AG09309 (cell line): ENCODE results near the gene JARID2.

Experiments
- DNase-seq: peaks from one replicate; pipeline ENCODE4 v3.0.0-alpha.2; 2010; ENCODE audit warnings: low read depth
- H3K4me3 ChIP-seq: 2 replicates; pipeline ENCODE4 v1.5.1; 2011; ENCODE audit warnings: mild to moderate bottlenecking, low read depth, low read length, moderate library complexity; ENCODE audit not compliant: control insufficient read depth
- TF ChIP-seq, protein P1 (sequence below): IDR thresholded peaks from 2 replicates; pipeline ENCODE4 v1.5.1; 2011; ENCODE audit warnings: mild to moderate bottlenecking, low read depth, low read length, inconsistent platforms; ENCODE audit not compliant: insufficient read depth, control insufficient read depth; ENCODE audit errors: missing control alignments

Gene JARID2

DNA sequence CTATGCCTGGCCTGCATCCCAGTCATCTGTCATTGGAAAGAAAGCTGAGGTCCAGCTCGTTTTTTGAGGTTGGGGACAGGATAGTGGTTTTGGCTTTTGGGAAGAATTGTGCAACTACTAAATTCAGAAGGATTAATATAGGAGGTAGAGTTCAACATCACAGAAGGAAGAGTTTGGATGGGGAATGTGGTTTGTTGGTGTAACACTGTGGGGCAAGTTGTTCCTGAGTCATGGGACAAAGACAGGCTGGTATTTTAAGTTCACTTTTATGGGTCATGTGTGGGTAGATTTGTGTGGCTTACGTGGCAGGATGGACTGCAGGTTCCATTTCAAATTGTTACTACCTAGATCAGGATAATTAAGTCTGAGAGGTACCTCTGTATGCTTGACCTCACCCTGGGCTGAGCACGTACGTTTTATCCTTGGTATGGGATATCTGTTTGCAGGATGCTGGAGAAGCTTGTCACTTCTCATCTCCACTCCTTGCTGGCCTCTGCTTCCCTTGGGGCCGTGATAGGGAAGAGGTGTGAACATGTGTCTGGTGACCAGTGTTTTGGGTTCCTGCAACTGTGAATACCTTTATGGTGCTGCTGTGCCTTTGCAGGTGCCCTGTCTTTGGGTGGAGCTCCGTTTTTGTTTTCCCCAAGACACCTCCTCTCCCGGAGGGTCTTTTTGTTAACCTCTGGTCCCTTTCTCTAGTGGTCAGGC is 177.6 kb downstream of the JARID2 start:
- TF ChIP-seq, protein P1, sequence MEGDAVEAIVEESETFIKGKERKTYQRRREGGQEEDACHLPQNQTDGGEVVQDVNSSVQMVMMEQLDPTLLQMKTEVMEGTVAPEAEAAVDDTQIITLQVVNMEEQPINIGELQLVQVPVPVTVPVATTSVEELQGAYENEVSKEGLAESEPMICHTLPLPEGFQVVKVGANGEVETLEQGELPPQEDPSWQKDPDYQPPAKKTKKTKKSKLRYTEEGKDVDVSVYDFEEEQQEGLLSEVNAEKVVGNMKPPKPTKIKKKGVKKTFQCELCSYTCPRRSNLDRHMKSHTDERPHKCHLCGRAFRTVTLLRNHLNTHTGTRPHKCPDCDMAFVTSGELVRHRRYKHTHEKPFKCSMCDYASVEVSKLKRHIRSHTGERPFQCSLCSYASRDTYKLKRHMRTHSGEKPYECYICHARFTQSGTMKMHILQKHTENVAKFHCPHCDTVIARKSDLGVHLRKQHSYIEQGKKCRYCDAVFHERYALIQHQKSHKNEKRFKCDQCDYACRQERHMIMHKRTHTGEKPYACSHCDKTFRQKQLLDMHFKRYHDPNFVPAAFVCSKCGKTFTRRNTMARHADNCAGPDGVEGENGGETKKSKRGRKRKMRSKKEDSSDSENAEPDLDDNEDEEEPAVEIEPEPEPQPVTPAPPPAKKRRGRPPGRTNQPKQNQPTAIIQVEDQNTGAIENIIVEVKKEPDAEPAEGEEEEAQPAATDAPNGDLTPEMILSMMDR: no peak
- DNase-seq: no peak
- no peak overlapping the region for H3K4me3 ChIP-seq

DNA sequence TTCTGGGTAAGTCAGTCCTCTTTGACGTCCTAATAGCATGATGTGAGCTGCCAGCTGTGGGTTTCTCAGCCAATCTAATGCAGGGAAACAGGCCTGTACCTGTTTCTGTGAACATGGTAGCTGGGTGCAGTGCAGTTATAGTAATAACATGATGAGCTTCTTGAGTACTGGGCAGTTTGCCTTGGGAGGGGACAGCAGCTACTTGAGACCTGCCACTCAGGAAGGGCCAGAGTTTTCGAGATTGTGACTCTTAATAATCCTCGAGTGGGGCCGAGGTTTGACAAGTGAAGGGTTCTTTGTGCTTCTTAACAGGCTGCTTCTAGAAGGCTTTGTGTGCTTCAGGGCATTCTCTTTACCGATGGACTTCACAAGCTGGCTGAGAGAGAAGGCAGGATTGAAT is 180.1 kb downstream of the JARID2 start:
- H3K4me3 ChIP-seq: no peak overlapping the region
- TF ChIP-seq, protein P1: no peak
- DNase-seq: no peak

DNA sequence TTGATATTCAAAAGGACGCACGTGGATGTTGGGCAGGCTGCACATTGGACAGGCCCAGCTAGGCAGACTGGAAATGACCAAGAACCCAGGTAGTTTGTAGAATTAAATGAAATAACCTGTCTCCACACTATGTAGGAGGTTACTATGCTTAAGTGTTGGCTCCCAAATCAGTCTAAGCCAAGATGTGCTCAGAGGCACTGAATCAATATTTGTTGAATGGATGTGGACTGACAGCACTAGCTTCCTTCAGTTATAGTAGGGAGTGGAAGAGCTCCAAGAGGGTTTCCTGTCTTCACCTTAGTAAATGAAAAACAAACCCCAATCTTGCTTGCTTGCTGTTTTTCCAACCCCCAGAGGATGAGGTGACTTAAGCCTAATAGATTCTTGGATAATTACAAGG is 180.5 kb downstream of the JARID2 start:
- no peak for DNase-seq
- no peak overlapping the region for H3K4me3 ChIP-seq
- TF ChIP-seq, protein P1: no peak

DNA sequence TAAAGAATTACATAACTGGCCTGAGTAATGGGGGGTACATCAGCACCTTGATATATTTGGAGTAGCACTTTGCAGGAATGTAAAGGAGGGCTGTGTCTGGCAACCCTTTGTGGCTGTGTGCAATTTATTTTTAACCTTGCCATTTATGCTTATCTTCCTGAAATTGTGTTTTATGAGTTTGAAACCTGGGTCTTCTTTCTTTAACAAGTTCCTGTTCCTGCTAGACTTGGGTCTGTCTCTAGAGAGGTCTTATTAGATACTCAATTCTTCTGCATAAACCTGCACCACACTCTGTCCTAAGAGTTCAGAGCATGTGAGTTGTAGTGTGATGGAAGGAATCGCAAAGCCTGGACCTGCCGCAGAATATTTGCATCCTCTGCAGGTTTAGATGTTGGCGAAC is 181.0 kb downstream of the JARID2 start:
- TF ChIP-seq, protein P1: no peak
- no peak for DNase-seq
- H3K4me3 ChIP-seq: no peak overlapping the region

DNA sequence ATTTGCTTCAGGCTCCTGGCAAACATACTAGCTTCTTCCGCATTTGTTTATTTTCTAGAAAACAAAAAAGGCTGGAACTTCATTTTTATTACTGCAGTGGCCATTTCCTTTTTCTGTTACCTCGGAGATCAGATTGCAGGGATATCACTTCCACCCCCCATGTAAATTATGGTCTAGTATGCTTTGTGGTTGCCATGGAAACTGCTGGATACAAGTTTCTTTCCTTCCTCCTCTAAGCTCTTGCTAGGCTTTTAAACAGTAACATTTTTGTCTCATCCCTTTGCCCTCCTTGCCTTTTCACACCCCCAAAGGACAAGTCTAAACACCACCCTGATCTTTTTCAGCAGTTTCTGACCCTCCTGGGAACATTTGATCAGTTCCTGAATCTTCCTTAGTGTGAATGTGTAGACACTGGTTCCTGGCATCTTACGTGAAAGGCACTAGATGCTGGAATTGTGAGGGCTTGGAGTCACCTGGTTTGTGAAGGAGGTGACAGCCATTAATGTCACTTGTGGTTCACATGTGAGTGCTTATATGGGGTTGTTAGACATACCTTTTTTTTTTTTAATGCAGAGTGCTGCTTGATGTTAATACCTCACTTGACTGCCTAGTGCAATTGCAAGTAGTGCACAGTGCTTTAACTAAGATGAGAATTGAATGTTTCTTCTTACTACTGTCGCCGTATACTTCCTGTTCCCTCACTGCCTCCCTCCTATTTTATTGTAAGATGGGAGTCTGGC is 181.6 kb downstream of the JARID2 start:
- no peak for DNase-seq
- TF ChIP-seq, protein P1: no peak
- H3K4me3 ChIP-seq: no peak overlapping the region

DNA sequence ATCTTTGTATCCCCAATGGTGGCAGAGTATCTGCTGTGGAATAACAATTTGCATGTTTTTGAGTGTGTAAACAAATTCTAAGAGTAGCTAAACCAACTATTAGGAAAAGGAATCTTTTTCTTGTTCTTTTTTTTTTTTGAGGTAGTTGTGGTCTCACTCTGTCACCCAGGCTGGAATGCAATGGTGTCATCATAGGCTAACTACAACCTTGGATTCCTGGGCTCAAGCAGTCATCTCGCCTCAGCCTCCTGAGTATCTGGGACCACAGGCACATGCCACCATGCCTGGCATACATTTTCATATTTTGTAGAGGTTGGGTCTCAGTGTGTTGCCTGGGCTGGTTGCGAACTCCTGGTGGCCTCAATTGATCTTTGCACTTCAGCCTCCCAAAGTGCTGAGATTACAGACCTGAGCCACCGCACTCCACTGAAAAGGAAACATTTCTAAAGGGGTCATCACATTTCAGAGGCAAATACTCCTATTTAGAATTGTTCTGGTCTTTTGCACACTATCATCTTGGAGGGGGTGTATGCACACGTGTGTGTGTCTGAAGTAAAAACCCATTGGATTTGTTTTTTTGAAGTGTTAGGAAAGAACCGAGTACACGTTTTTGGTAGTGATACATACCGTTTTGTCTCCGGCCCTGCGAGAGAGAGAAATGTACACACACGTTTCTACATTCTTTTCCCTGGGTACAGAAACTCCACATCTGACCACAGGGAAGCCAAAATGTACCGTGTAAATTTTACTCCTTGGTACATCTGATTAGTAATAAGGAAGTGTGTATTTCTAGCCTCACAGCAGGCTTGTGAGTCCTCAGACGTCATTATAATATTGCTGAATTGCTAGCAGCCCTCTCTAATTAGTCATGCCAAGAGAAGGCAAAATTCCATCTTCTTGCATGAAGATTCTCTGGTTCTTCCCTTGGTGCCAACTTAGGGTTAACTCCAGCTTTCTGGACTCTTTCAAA is 183.6 kb downstream of the JARID2 start:
- DNase-seq: peak; percentile 28
- no peak overlapping the region for H3K4me3 ChIP-seq
- TF ChIP-seq, protein P1: no peak
